OCI-LY7 (cell line): ENCODE data around the gene SERP2. TPM values are rescaled to one million over a fixed set of nuclear protein-coding genes. Genes with fewer than 3 reads are reported as not detected.

ENCODE experiments used
- BruUV-seq: library from RNA; stranded (reverse); fragments of 400-500 nt; replicated peaks from 2 replicates; lab custom pipeline; 2021; lab: Mats Ljungman, UMichigan
- CTCF ChIA-PET: fragments of 300-600 bp; sonication (Branson Sonifier 250); formaldehyde crosslinking; loops from one replicate; lab custom pipeline; 2022; ENCODE audit warnings: antibody characterized with exemption; ENCODE audit not compliant: unreplicated experiment; lab: Charles Lee
- POLR2A ChIA-PET: fragments of 300-600 bp; sonication (Branson Sonifier 250); formaldehyde crosslinking; loops from one replicate; lab custom pipeline; 2022; ENCODE audit warnings: antibody characterized with exemption; lab: Charles Lee
- DNase-seq: peaks from one replicate; pipeline ENCODE4 v3.0.0-alpha.2; 2015; ENCODE audit warnings: low spot score
- H2AFZ ChIP-seq: fragments of 200-600 bp; sonication (generic), shearing (Covaris generic); 2 replicates; pipeline ENCODE4 v1.6.1; 2014; ENCODE audit warnings: mild to moderate bottlenecking, antibody characterized with exemption, low read length, moderate library complexity
- H3K27ac ChIP-seq: fragments of 200-600 bp; sonication (generic); 2 replicates; pipeline ENCODE4 v1.5.1; 2014; ENCODE audit warnings: mixed run types, low read depth, mild to moderate bottlenecking, moderate library complexity, low read length, inconsistent platforms; ENCODE audit not compliant: poor library complexity, severe bottlenecking
- H3K36me3 ChIP-seq: fragments of 200-600 bp; sonication (generic); 2 replicates; pipeline ENCODE4 v1.6.1; 2014; ENCODE audit warnings: mild to moderate bottlenecking, antibody characterized with exemption, low read length, moderate library complexity, mixed read lengths; ENCODE audit not compliant: insufficient read depth
- H3K4me1 ChIP-seq: fragments of 200-600 bp; sonication (generic); 2 replicates; pipeline ENCODE4 v1.5.1; 2014; ENCODE audit warnings: mild to moderate bottlenecking, low read length; ENCODE audit not compliant: insufficient read depth, poor library complexity, severe bottlenecking
- H3K4me2 ChIP-seq: fragments of 200-600 bp; sonication (generic); 2 replicates; pipeline ENCODE4 v1.6.1; 2014; ENCODE audit warnings: mild to moderate bottlenecking, low read length
- H3K4me3 ChIP-seq: fragments of 200-600 bp; sonication (generic); 2 replicates; pipeline ENCODE4 v1.5.1; 2014; ENCODE audit warnings: mild to moderate bottlenecking, low read depth, low read length; ENCODE audit not compliant: poor library complexity, severe bottlenecking
- H3K79me2 ChIP-seq: fragments of 200-600 bp; sonication (generic); 2 replicates; pipeline ENCODE4 v1.6.1; 2016; ENCODE audit warnings: low read depth, mild to moderate bottlenecking, low read length, moderate library complexity, mixed read lengths; ENCODE audit not compliant: insufficient read depth
- H3K9me2 ChIP-seq: fragments of 200-600 bp; sonication (generic); 2 replicates; pipeline ENCODE4 v1.6.1; 2016; ENCODE audit warnings: mild to moderate bottlenecking, low read length, mixed read lengths; ENCODE audit not compliant: insufficient read depth
- H3K9me3 ChIP-seq: fragments of 200-600 bp; sonication (generic); 2 replicates; pipeline ENCODE4 v1.6.1; 2014; ENCODE audit warnings: mild to moderate bottlenecking, mixed run types, low read length, mixed read lengths
- H4K20me1 ChIP-seq: fragments of 200-600 bp; sonication (generic); 2 replicates; pipeline ENCODE4 v1.6.1; 2014; ENCODE audit warnings: mild to moderate bottlenecking, antibody characterized with exemption, low read length, moderate library complexity, mixed read lengths; ENCODE audit not compliant: insufficient read depth
- EZH2phosphoT487 ChIP-seq: fragments of 200-600 bp; sonication (generic); IDR thresholded peaks from 2 replicates; pipeline ENCODE4 v1.6.1; 2018; ENCODE audit warnings: low read depth, borderline replicate concordance, mild to moderate bottlenecking, mixed run types, antibody characterized with exemption, low read length, moderate library complexity, mixed read lengths
- intact Hi-C: fragments of 100-400 bp; cut with micrococcal nuclease; formaldehyde crosslinking; loops from one replicate; pipeline ENCODE4 v1.10.0; 2022; ENCODE audit not compliant: unreplicated experiment
- total RNA-seq, 2 experiments: library from RNA; depleted of rRNA in 1 of 2; stranded (reverse); fragments of >200 nt in 1 of 2; shearing (Covaris generic) in 1 of 2; gene quantifications; 2 replicates each; pipeline ENCODE4 v1.2.3, GENCODE V29; 2014 to 2022
- TF ChIP-seq, protein P1 (sequence below): fragments of 200-600 bp; sonication (generic); conservative IDR thresholded peaks from 2 replicates; pipeline ENCODE4 v1.5.1; 2014; ENCODE audit warnings: mild to moderate bottlenecking, antibody characterized with exemption, low read length, moderate library complexity, mixed read lengths

The SERP2 gene
- total RNA-seq, 2 experiments from 2014 or later, result not detected

DNA sequence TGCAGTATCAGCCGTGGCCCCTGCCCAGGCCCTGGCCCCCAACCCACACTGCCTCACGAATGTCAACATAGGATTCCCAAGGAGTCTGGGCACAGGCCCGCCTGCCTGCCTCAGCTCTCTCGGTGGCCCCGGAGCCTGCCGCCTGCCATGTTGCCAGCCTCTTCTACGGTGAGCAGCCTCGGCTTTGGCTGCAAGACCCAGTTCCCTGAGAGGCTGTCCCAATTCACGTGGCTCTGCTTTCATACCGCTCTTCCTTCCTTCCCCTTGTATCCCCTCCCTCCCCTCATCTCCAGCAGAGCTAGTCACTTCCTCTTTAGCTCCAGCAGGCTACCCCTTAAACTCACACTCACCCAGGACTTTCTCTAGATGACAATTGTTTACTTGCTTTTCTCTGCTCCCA lies 42.7 kb downstream of the SERP2 start:
- no peak overlapping the region for H3K4me3 ChIP-seq
- H3K27ac ChIP-seq, result no peak overlapping the region
- intact Hi-C loops, result no loop called here
- no peak for TF ChIP-seq EZH2phosphoT487
- H3K4me1 ChIP-seq, result peaks cover 12% of the 10 kb centered on the region
- no peak overlapping the region for H3K4me2 ChIP-seq
- no TSS peak for BruUV-seq
- POLR2A ChIA-PET, result interaction anchor here (0.5 kb wide), 1 partner anchor 33 kb away, joined by 4 read pairs; no protein-coding TSS in a partner anchor
- no peaks in the 10 kb centered on the region for H4K20me1 ChIP-seq
- DNase-seq, result no peak
- H3K9me2 ChIP-seq, result no peaks in the 10 kb centered on the region
- CTCF ChIA-PET, result no interaction called here
- H3K9me3 ChIP-seq, result no peaks in the 10 kb centered on the region
- no peaks in the 10 kb centered on the region for H3K79me2 ChIP-seq
- H3K36me3 ChIP-seq, result no peaks in the 10 kb centered on the region
- H2AFZ ChIP-seq, result no peak overlapping the region

DNA sequence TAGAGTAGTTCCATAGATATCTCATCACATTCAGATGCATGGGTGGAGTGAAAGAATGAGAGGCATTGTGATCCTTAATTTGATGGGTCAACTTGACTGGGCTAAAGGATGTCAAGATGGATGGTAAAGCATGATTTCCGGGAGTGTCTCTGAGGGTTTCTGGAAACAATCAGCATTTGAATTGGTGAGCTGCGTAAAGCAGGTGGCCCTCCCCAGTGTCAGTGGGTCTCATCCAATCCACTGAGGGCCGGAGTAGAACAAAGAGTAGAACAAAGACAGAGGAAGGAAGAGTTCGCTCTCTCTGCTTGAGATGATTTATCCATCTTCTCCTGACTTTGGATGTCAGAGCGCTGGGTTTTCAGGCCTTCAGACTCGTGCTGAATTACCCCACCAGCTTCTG lies 43.1 kb downstream of the SERP2 start:
- no peak for TF ChIP-seq EZH2phosphoT487
- TF ChIP-seq, protein P1, sequence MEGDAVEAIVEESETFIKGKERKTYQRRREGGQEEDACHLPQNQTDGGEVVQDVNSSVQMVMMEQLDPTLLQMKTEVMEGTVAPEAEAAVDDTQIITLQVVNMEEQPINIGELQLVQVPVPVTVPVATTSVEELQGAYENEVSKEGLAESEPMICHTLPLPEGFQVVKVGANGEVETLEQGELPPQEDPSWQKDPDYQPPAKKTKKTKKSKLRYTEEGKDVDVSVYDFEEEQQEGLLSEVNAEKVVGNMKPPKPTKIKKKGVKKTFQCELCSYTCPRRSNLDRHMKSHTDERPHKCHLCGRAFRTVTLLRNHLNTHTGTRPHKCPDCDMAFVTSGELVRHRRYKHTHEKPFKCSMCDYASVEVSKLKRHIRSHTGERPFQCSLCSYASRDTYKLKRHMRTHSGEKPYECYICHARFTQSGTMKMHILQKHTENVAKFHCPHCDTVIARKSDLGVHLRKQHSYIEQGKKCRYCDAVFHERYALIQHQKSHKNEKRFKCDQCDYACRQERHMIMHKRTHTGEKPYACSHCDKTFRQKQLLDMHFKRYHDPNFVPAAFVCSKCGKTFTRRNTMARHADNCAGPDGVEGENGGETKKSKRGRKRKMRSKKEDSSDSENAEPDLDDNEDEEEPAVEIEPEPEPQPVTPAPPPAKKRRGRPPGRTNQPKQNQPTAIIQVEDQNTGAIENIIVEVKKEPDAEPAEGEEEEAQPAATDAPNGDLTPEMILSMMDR, result no peak
- no TSS peak for BruUV-seq
- ChIA-PET CTCF (interaction anchor here (0.5 kb wide), 1 partner anchor 386 kb away, joined by 3 read pairs; no protein-coding TSS in a partner anchor), POLR2A (interaction anchor here (0.5 kb wide), 1 partner anchor 32 kb away, joined by 4 read pairs; no protein-coding TSS in a partner anchor)
- Histone ChIP-seq H3K9me2 (no peaks in the 10 kb centered on the region), H3K36me3 (no peaks in the 10 kb centered on the region), H3K4me2 (no peak overlapping the region), H3K27ac (no peak overlapping the region), H3K4me1 (peaks cover 12% of the 10 kb centered on the region), H2AFZ (no peak overlapping the region), H4K20me1 (no peaks in the 10 kb centered on the region), H3K9me3 (no peaks in the 10 kb centered on the region), H3K4me3 (no peak overlapping the region), H3K79me2 (no peaks in the 10 kb centered on the region)
- DNase-seq, result no peak
- intact Hi-C loops, result no loop called here

DNA sequence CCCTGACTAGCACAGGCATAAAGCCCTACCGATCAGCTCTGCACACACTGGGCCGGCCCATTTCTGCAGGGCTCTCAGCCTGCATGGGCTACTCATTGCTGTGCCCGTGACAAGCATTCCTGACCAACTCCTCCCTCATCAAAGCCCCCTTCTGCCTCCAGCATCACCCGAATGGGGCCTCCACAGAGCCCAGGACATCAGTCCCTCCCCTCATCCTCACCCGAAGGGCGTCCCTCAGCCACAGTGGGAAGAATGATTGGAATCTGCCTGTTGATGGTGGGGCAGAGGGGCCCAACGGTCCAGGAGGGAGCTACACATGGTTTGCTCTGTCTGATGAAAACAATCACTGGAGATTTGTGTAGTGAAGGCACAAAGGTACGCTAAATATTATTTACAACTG lies 43.8 kb downstream of the SERP2 start:
- H3K9me3 ChIP-seq, result no peaks in the 10 kb centered on the region
- intact Hi-C loops, result no loop called here
- H3K9me2 ChIP-seq, result no peaks in the 10 kb centered on the region
- H3K27ac ChIP-seq, result no peak overlapping the region
- H3K4me2 ChIP-seq, result no peak overlapping the region
- no TSS peak for BruUV-seq
- no peak for DNase-seq
- ChIA-PET POLR2A (interaction anchor here (0.5 to 1.0 kb wide), 3 partner anchors 9 to 115 kb away, joined by 3 read pairs; no protein-coding TSS in a partner anchor), CTCF (interaction anchor here (0.5 kb wide), 1 partner anchor 387 kb away, joined by 3 read pairs; no protein-coding TSS in a partner anchor)
- H2AFZ ChIP-seq, result peak overlapping the region; percentile 60; the same call in 1 of the 2 replicates
- H3K4me1 ChIP-seq, result peaks cover 12% of the 10 kb centered on the region
- no peaks in the 10 kb centered on the region for H3K36me3 ChIP-seq
- no peaks in the 10 kb centered on the region for H4K20me1 ChIP-seq
- no peak overlapping the region for H3K4me3 ChIP-seq
- TF ChIP-seq, protein P1, result no peak
- TF ChIP-seq EZH2phosphoT487, result no peak
- H3K79me2 ChIP-seq, result no peaks in the 10 kb centered on the region
